GM12892 (cell line): Measurements from ENCODE around the gene ZNF423.

ENCODE experiments used
- POLR2A ChIP-seq: IDR thresholded peaks from 2 replicates; pipeline ENCODE4 v1.6.1; 2011; ENCODE audit warnings: low read depth, low read length, control low read depth
- POLR2AphosphoS5 ChIP-seq: IDR thresholded peaks from 2 replicates; pipeline ENCODE4 v1.6.1; 2011; ENCODE audit warnings: low read depth, low read length, control low read depth

DNA sequence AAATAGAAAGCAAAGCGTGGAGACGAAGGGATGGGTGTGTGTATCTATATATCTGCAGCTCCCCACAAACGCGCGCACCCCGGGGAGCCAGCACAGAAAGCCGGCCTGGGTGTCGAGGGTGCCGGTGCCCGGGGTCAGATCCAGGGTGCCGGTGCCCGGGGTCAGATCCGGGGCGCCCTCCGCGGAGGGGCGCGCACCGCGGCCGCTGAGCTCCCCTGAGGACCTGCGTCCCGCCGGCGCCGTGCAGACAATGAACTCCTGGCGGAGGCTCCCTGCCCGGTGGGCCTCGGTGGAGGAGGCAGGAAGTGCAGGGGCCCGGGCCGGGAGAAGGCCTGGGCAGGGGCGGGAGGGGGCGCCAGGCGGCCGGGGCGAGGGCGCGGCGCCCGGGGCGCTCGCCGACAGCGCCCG is 1.1 kb downstream of the ZNF423 start:
- TF ChIP-seq POLR2AphosphoS5 (no peak), POLR2A (no peak)
